Mesodermal cell (in vitro differentiated cells): Measurements from ENCODE around the gene ELOVL2.

ENCODE experiments used
- H3K27ac ChIP-seq: 2 replicates; pipeline ENCODE4 v1.7.0; 2013; ENCODE audit warnings: mild to moderate bottlenecking, low read depth, low read length, moderate library complexity; ENCODE audit not compliant: severe bottlenecking
- H3K36me3 ChIP-seq: 2 replicates; pipeline ENCODE4 v1.7.1; 2013; ENCODE audit warnings: mild to moderate bottlenecking, low read length, moderate library complexity; ENCODE audit not compliant: control insufficient read depth, insufficient read depth
- H3K4me1 ChIP-seq: one replicate; pipeline ENCODE4 v1.7.1; 2013; ENCODE audit warnings: mild to moderate bottlenecking, low read length; ENCODE audit not compliant: insufficient read depth, control insufficient read depth, poor library complexity, severe bottlenecking
- H3K4me3 ChIP-seq: 2 replicates; pipeline ENCODE4 v1.7.0; 2013; ENCODE audit warnings: low read length, control low read depth, mild to moderate bottlenecking; ENCODE audit not compliant: insufficient read depth, poor library complexity, severe bottlenecking; ENCODE audit errors: extremely low read depth
- H3K9me3 ChIP-seq: 2 replicates; pipeline ENCODE4 v1.7.1; 2013; ENCODE audit warnings: mild to moderate bottlenecking, low read length, moderate library complexity; ENCODE audit not compliant: control insufficient read depth
- WGBS, 2 experiments: methylation state at CpG; one replicate each; pipeline ENCODE4 v1.1.5; 2013; ENCODE audit warnings: missing lambda C conversion rate in 2 of 2; ENCODE audit not compliant: insufficient coverage in 2 of 2; 5-methylcytosine and 5-hydroxymethylcytosine counted together

Gene ELOVL2

DNA sequence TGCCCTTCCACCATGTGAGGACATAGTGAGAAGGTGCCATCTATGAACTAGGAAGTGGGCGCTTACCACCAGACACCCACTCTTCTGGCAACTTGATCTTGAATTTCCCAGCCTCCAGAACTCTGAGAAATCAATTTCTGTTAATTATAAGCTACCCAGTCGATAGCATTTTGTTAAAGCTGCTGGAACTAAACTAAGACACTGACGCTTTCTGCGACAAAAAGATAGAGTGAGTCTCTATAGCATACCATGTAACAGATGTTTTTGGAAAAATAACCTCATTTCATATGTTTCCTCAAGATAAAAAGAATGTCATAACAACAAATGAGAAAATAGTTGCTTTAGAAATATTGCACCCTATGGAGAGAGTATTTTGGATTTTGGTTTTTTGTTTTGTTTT is 34.2 kb upstream of the ELOVL2 start:
- Histone ChIP-seq H3K36me3 (no peaks in the 10 kb centered on the region), H3K4me1 (no peaks in the 10 kb centered on the region), H3K27ac (no peak overlapping the region), H3K4me3 (no peak overlapping the region), H3K9me3 (no peaks in the 10 kb centered on the region)
- 96 to 100% methylated on average over 1 to 4 of the region's 4 CpGs for WGBS, 2 experiments

DNA sequence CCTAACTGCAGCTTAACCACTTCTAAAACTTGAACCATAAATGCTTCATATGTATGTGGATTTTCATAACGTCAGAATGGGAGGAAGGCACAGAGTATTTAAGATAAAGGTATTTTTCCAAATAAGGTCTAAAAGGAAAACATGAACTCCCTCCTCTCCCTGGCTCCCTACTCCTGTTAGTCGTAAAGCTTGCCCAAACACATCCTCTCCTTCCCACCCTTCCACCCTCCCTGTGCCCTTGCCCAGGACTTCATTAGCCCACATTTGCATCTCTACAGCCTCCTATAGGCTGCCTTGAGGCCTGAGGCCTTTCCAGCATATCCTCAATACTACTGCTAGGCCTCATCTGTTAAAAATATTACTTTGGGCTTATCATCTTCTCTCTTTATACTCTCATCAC is 32.4 kb upstream of the ELOVL2 start:
- 57 to 86% methylated on average over 1 of the region's 2 CpGs for WGBS, 2 experiments
- Histone ChIP-seq H3K36me3 (no peaks in the 10 kb centered on the region), H3K9me3 (no peaks in the 10 kb centered on the region), H3K27ac (no peak overlapping the region), H3K4me3 (no peak overlapping the region), H3K4me1 (no peaks in the 10 kb centered on the region)

DNA sequence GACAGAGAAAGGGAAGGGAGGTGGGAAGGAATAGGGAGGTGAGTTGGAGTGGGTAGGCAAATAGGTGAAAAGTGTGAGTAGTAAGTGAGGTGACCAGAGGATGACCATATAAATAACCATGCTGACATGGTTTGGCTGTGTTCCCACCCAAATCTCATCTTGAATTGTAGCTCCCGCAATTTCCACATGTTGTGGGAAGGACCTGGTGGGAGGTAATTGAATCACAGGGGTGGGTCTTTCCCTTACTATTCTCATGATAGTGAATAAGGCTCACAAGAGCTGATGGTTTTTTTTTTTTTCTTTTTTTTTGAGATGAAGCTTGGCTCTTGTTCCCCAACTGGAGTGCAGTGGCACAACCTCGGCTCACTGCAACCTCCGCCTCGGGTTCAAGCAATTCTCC is 28.0 kb upstream of the ELOVL2 start:
- peaks cover 4% of the 10 kb centered on the region for H3K4me1 ChIP-seq
- no peak overlapping the region for H3K4me3 ChIP-seq
- H3K36me3 ChIP-seq = no peaks in the 10 kb centered on the region
- H3K27ac ChIP-seq = no peak overlapping the region
- H3K9me3 ChIP-seq = no peaks in the 10 kb centered on the region
- WGBS, 2 experiments = 100% methylated on average over 3 of the region's 4 CpGs; no CpG with 5 or more reads in 1 of the 2 experiments

- H3K9me3 ChIP-seq = no peaks in the 10 kb centered on the region
- H3K4me3 ChIP-seq = no peak overlapping the region
- H3K4me1 ChIP-seq = peaks cover 4% of the 10 kb centered on the region
- H3K36me3 ChIP-seq = no peaks in the 10 kb centered on the region
- H3K27ac ChIP-seq = no peak overlapping the region
- 100% methylated on average over 1 of the region's 2 CpGs; no CpG with 5 or more reads in 1 of the 2 experiments for WGBS, 2 experiments
Measured at GRCh38 chr6:11069760-11070159, 25.7 kb upstream of the ELOVL2 start.

DNA sequence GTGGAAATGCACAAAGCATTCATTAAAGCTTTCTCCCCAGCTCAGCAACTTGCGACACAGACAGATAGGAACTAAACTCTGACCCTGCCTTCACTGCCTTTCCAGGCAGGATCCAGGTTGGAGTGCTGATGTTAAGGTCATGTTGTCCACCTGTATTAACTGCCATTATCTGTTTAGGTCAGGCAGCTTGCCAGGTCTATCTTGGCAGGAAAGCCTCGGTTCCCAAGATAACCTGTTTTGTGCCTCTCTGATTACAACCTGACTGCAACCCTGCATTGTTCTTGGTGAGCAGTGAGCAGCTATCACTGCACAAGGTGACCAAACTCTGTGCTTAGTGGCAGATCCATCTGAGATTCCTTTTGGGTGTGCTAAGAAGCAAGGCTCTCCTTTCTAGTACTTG is 23.2 kb upstream of the ELOVL2 start:
- Histone ChIP-seq H3K4me3 (no peak overlapping the region), H3K27ac (no peak overlapping the region), H3K9me3 (no peaks in the 10 kb centered on the region), H3K4me1 (peaks cover 4% of the 10 kb centered on the region), H3K36me3 (no peaks in the 10 kb centered on the region)
- WGBS, 2 experiments = 82 to 86% methylated on average over 1 to 2 of the region's 2 CpGs

DNA sequence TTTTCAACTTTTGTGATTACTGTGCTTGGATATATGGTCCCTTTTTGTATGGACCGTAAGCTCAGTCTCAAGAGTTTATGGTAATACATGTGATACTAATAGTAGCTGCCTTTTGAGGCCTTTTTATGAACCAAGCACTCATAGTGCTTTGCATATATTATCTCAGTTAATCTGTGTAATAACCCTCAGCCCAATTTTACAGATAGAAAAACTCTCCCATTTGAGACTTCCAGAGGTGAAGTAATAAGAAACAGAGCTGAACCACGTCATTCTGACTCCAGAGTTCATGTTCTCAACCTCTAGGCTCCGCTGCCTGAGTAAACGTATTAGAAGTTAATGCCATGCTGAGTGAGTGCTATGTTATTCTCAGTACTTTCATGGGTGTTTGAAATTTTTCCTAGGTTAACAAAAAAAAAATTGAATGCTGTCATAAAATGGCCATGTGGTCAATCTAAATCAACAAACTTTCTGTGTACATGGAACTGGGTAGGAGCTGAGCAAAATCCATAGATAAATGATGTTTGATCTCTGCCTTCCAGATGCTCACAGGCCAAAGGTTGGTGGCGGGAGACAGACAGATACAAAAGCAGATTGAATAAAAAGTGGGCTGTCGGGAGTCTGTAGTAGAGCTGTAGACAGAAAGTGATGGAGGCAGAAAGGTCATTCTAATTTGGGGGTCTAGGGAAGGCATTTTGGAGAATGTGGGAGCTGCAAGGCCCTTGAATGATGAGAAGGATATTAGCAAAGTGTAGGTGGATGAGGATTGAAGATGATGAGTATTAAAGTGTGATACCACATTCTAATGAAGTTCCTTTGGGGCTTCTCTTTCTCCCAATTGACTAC is 22.6 kb upstream of the ELOVL2 start:
- Histone ChIP-seq H3K4me1 (peaks cover 4% of the 10 kb centered on the region), H3K4me3 (no peak overlapping the region), H3K27ac (no peak overlapping the region), H3K36me3 (no peaks in the 10 kb centered on the region), H3K9me3 (no peaks in the 10 kb centered on the region)
- WGBS, 2 experiments = 97% methylated on average over 5 to 6 of the region's 6 CpGs

DNA sequence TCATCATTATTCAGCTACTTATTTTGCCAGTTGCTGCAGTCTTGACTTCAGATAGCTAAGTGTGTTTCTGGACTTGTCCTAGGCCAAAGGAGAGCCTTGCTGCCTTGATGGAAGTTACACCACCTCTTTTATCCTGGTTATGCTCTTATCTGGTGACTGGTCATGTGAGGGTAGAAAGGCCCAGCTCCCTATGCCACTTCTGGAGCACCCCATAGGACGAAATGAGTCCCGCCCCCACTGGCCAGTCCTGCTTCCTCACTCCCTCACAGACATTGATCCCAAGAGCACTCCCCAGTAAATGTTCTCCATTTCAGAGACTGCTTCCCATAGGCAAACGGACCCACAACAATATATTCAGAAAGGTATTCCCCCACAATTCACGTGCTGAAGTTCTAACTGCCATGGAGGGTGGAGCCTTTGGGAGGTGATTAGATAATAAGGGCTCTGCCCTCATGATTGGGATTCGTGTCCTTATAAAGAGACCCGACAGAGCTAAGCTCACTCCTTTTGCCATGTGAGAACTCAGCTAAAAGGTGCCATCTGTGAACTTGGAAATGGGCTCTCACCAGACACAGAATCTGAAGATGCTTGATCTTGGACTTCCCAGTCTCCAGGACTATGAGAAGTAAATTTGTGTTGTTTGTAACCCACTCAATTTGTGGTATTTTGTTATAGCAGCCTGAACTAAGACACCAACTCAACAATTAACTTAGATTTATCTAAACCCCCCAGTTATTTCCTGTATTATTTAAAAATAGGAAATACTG is 21.5 kb upstream of the ELOVL2 start:
- Histone ChIP-seq H3K4me1 (peaks cover 4% of the 10 kb centered on the region), H3K9me3 (no peaks in the 10 kb centered on the region), H3K36me3 (no peaks in the 10 kb centered on the region), H3K4me3 (no peak overlapping the region), H3K27ac (no peak overlapping the region)
- 86 to 100% methylated on average over 4 to 6 of the region's 6 CpGs for WGBS, 2 experiments

DNA sequence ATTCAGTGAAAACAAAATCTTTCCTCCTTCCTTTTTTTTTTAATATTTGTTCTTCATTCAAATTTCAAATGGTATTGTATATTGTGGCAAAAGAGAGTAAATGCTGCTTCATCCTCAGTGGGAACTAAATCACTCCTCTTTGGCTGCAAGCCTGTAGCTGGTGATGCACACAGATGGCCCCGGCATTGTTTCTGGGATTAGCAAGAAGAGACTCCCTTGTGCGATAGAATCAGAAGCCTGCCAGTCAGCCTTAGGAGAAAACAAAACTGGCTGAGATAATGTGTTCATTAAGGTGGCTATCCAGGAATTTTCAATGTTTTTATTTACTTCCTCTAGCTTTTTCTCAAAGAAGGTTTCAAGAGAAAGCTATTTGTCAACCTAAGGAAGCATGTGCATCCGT is 20.7 kb upstream of the ELOVL2 start:
- no peaks in the 10 kb centered on the region for H3K36me3 ChIP-seq
- no peak overlapping the region for H3K27ac ChIP-seq
- WGBS, 2 experiments = 89 to 94% methylated on average over 1 to 2 of the region's 3 CpGs
- no peak overlapping the region for H3K4me3 ChIP-seq
- H3K4me1 ChIP-seq = peaks cover 2% of the 10 kb centered on the region
- no peaks in the 10 kb centered on the region for H3K9me3 ChIP-seq

- Histone ChIP-seq H3K4me3 (no peak overlapping the region), H3K36me3 (no peaks in the 10 kb centered on the region), H3K4me1 (no peaks in the 10 kb centered on the region), H3K27ac (no peak overlapping the region), H3K9me3 (no peaks in the 10 kb centered on the region)
- no CpG with 5 or more reads among the region's 2 CpGs for WGBS, 2 experiments
Measured at GRCh38 chr6:11062715-11063114, 18.6 kb upstream of the ELOVL2 start.

- WGBS, 2 experiments = 80% methylated on average over 2 of the region's 4 CpGs; no CpG with 5 or more reads in 1 of the 2 experiments
- no peak overlapping the region for H3K4me3 ChIP-seq
- no peak overlapping the region for H3K27ac ChIP-seq
- no peaks in the 10 kb centered on the region for H3K4me1 ChIP-seq
- no peaks in the 10 kb centered on the region for H3K9me3 ChIP-seq
- H3K36me3 ChIP-seq = no peaks in the 10 kb centered on the region
Measured at GRCh38 chr6:11062083-11062482, 18.0 kb upstream of the ELOVL2 start.

GRCh38 chr6:11058406-11058805 is 14.3 kb upstream of the ELOVL2 start:
- Histone ChIP-seq H3K27ac (no peak overlapping the region), H3K36me3 (no peaks in the 10 kb centered on the region), H3K4me1 (peaks cover 18% of the 10 kb centered on the region), H3K9me3 (no peaks in the 10 kb centered on the region), H3K4me3 (no peak overlapping the region)
- 93% methylated on average over 5 of the region's 5 CpGs; no CpG with 5 or more reads in 1 of the 2 experiments for WGBS, 2 experiments
